Endothelial cell of umbilical vein (primary cell): Measurements from ENCODE around the gene DIP2A. TPM values are rescaled to one million over a fixed set of nuclear protein-coding genes. Genes with fewer than 3 reads are reported as not detected.

Experiments
- BruUV-seq: library from RNA; stranded (reverse); fragments of 400-500 nt; replicated peaks from 2 replicates; lab custom pipeline; 2021; lab: Mats Ljungman, UMichigan
- CTCF ChIA-PET: fragments of 300-600, 350-600 bp; sonication (Branson Sonifier 250); formaldehyde crosslinking; loops from one replicate; lab custom pipeline; 2021; ENCODE audit warnings: antibody characterized with exemption, inconsistent platforms; lab: Charles Lee
- POLR2A ChIA-PET: fragments of 300-600, 350-600 bp; sonication (Branson Sonifier 250); formaldehyde crosslinking; loops from one replicate; lab custom pipeline; 2021; ENCODE audit warnings: antibody characterized with exemption, inconsistent platforms; lab: Charles Lee
- DNase-seq: peaks from one replicate; pipeline ENCODE4 v3.0.0-alpha.2; 2011; ENCODE audit warnings: low read depth, low spot score
- FAIRE-seq: peaks from 2 replicates; lab custom pipeline; 2011; peaks lifted over from hg19 to GRCh38; lab: Jason Lieb, UNC
- H2AFZ ChIP-seq: 2 replicates; pipeline ENCODE4 v1.6.0; 2012; ENCODE audit warnings: low read depth, low read length, control low read depth, inconsistent platforms
- H3K27ac ChIP-seq: 2 replicates; pipeline ENCODE4 v1.5.1; 2011; ENCODE audit warnings: low read depth, mild to moderate bottlenecking, control low read depth, low read length, moderate library complexity; ENCODE audit not compliant: insufficient read depth
- H3K27me3 ChIP-seq, 2 experiments: 2 replicates each; pipeline versions ENCODE4 v1.6.0 to v1.6.1; 2011; ENCODE audit warnings: low read length in 2 of 2, mixed read lengths in 1 of 2; ENCODE audit not compliant: control insufficient read depth in 2 of 2, insufficient read depth in 2 of 2
- H3K36me3 ChIP-seq, 2 experiments: 2 replicates in 1 of 2; 3 replicates in 1 of 2; pipeline ENCODE4 v1.5.1; 2011; ENCODE audit warnings: low read length in 2 of 2, mild to moderate bottlenecking in 1 of 2, moderate library complexity in 1 of 2; ENCODE audit not compliant: control insufficient read depth in 2 of 2, insufficient read depth in 2 of 2; ENCODE audit errors: extremely low read depth in 1 of 2
- H3K4me1 ChIP-seq: 3 replicates; pipeline ENCODE4 v1.5.1; 2011; ENCODE audit warnings: mild to moderate bottlenecking, low read length; ENCODE audit not compliant: control insufficient read depth, insufficient read depth; ENCODE audit errors: extremely low read depth
- H3K4me2 ChIP-seq: 2 replicates; pipeline ENCODE4 v1.6.1; 2011; ENCODE audit warnings: low read length, control low read depth, mixed read lengths; ENCODE audit not compliant: insufficient read depth
- H3K4me3 ChIP-seq, 3 experiments: fragments of 200-600 bp in 1 of 3; sonication (generic), shearing (Covaris generic) in 1 of 3; replicated peaks in 1 of 3; 2 replicates each; pipeline ENCODE4 v1.5.1; 2011 to 2016; ENCODE audit warnings: control low read depth in 3 of 3, low read length in 3 of 3, mild to moderate bottlenecking in 2 of 3, inconsistent platforms in 1 of 3, low read depth in 1 of 3, moderate library complexity in 1 of 3; ENCODE audit not compliant: insufficient read depth in 1 of 3
- H3K79me2 ChIP-seq: 2 replicates; pipeline ENCODE4 v1.6.0; 2012; ENCODE audit warnings: low read length, inconsistent platforms; ENCODE audit not compliant: control insufficient read depth, insufficient read depth
- H3K9ac ChIP-seq: replicated peaks from 2 replicates; pipeline ENCODE3; 2011; ENCODE audit warnings: low read length, control low read depth; ENCODE audit not compliant: insufficient read depth; ENCODE audit errors: extremely low read depth
- H3K9me1 ChIP-seq: replicated peaks from 3 replicates; pipeline ENCODE4 v1.6.0; 2011; ENCODE audit warnings: mild to moderate bottlenecking, low read length; ENCODE audit not compliant: control insufficient read depth, insufficient read depth; ENCODE audit errors: extremely low read depth
- H3K9me3 ChIP-seq: replicated peaks from 2 replicates; pipeline ENCODE4 v1.5.1; 2012; ENCODE audit warnings: low read length, inconsistent platforms; ENCODE audit not compliant: control insufficient read depth, insufficient read depth
- H4K20me1 ChIP-seq: replicated peaks from 2 replicates; pipeline ENCODE3; 2011; ENCODE audit warnings: mild to moderate bottlenecking, low read length; ENCODE audit not compliant: control insufficient read depth, insufficient read depth; ENCODE audit errors: extremely low read depth
- EZH2 ChIP-seq: IDR thresholded peaks from 2 replicates; pipeline ENCODE4 v1.6.1; 2012; ENCODE audit warnings: borderline replicate concordance, low read depth, mild to moderate bottlenecking, moderate library complexity, low read length, inconsistent platforms; ENCODE audit not compliant: severe bottlenecking
- FOS ChIP-seq: IDR thresholded peaks from 2 replicates; pipeline ENCODE4 v1.6.1; 2011; ENCODE audit warnings: mild to moderate bottlenecking, low read length, moderate library complexity, borderline replicate concordance; ENCODE audit not compliant: insufficient read depth
- GATA2 ChIP-seq: IDR thresholded peaks from 2 replicates; pipeline ENCODE4 v1.7.0; 2011; ENCODE audit warnings: low read depth, mild to moderate bottlenecking, moderate library complexity, mixed read lengths, low read length; ENCODE audit not compliant: insufficient read length, insufficient read depth
- JUN ChIP-seq: IDR thresholded peaks from 2 replicates; pipeline ENCODE4 v1.6.1; 2011; ENCODE audit warnings: borderline replicate concordance, low read depth; ENCODE audit not compliant: insufficient read length, insufficient read depth
- MYC ChIP-seq: IDR thresholded peaks from one replicate; pipeline ENCODE4 v1.6.1; 2011; ENCODE audit warnings: mild to moderate bottlenecking, low read depth, low read length
- POLR2A ChIP-seq: IDR thresholded peaks from 2 replicates; pipeline ENCODE4 v1.6.1; 2012; ENCODE audit warnings: low read depth, mild to moderate bottlenecking, control low read depth, low read length
- POLR2AphosphoS5 ChIP-seq: IDR thresholded peaks from 2 replicates; pipeline ENCODE4 v1.6.1; 2012; ENCODE audit warnings: low read depth, mild to moderate bottlenecking, control low read depth, low read length, moderate library complexity; ENCODE audit not compliant: insufficient read depth
- dilution Hi-C: fragments of 300-500 bp; cut with MboI; formaldehyde crosslinking; loops from one replicate; pipeline ENCODE4 v1.15.0; 2019; ENCODE audit warnings: low sequenced_read_pairs; ENCODE audit not compliant: extremely low pct_ligation_motif_present
- intact Hi-C: fragments of 100-400 bp; cut with micrococcal nuclease; formaldehyde crosslinking; loops from one replicate; pipeline ENCODE4 v1.10.0; 2022
- polyA plus RNA-seq, 4 experiments: library from polyadenylated mRNA; depleted of rRNA in 3 of 4; stranded (reverse) in 3 of 4; unstranded in 1 of 4; fragments of >200 nt; gene quantifications; 2 replicates each; pipeline versions ENCODE4 v1.2.1 to v1.2.3, GENCODE V29; 2011 to 2012; ENCODE audit warnings: missing spikeins in 1 of 4
- total RNA-seq: library from RNA; stranded (reverse); gene quantifications from 2 replicates; pipeline ENCODE4 v1.2.3, GENCODE V29; 2021
- TF ChIP-seq, protein P1 (sequence below): IDR thresholded peaks from 2 replicates; pipeline ENCODE4 v1.6.1; 2011; ENCODE audit not compliant: insufficient read depth, insufficient read length
- TF ChIP-seq, protein P2 (sequence below), 2 donors: IDR thresholded peaks; 1 replicate in 1 of 2; 2 replicates in 1 of 2; pipeline ENCODE4 v1.5.1; 2011; ENCODE audit warnings: low read length in 2 of 2, mild to moderate bottlenecking in 2 of 2, moderate library complexity in 2 of 2, control low read depth in 1 of 2, inconsistent platforms in 1 of 2, low read depth in 1 of 2; ENCODE audit not compliant: insufficient read depth in 1 of 2; ENCODE audit errors: extremely low read depth in 1 of 2

DIP2A gene
- total and polyA plus RNA-seq, 2 donors (not counting 3 experiments of a cell fraction or from before 2014, with no cell fraction given) = 34.5 to 62.1 TPM

DNA sequence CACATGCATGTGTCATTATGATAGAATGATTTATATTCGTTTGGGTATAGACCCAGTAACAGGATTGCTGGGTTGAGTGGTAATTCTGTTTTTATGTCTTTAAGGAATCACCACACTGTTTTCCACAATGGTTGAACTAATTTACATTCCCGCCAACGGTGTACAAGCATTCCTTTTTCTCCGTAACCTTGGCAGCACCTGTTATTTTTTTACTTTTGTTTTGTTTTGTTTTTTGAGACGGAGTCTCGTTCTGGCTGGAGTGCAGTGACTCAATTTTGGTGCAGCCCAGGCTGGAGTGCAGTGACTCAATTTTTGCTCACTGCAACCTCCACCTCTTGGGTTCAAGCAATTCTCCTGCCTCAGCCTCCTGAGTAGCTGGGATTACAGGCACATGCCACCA lies 154.7 kb downstream of the DIP2A start:
- ChIA-PET CTCF (interaction anchor here (1.5 kb wide), 1 partner anchor 10 kb away, joined by 3 read pairs; no protein-coding TSS in a partner anchor), POLR2A (no interaction called here)
- H3K9me3 ChIP-seq = no peaks in the 10 kb centered on the region
- H3K36me3 ChIP-seq = no peaks in the 10 kb centered on the region
- dilution Hi-C loops (no loop called here), intact Hi-C loops (no loop called here)
- no peaks in the 10 kb centered on the region for H3K4me1 ChIP-seq
- peaks cover 16% of the 10 kb centered on the region in 2 experiments for H3K27me3 ChIP-seq
- no peak overlapping the region for H3K27ac ChIP-seq
- H3K9ac ChIP-seq = no peak overlapping the region
- H2AFZ ChIP-seq = no peak overlapping the region
- no peak overlapping the region for H3K4me3 ChIP-seq
- DNase-seq (no peak), FAIRE-seq (no peak)
- TF ChIP-seq, protein P1, sequence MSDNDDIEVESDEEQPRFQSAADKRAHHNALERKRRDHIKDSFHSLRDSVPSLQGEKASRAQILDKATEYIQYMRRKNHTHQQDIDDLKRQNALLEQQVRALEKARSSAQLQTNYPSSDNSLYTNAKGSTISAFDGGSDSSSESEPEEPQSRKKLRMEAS = no peak
- TF ChIP-seq EZH2 (no peak), POLR2A (no peak), MYC (no peak)
- H3K79me2 ChIP-seq = no peaks in the 10 kb centered on the region
- BruUV-seq = no TSS peak
- no peaks in the 10 kb centered on the region for H3K9me1 ChIP-seq
- no peak overlapping the region for H3K4me2 ChIP-seq
- no peaks in the 10 kb centered on the region for H4K20me1 ChIP-seq

DNA sequence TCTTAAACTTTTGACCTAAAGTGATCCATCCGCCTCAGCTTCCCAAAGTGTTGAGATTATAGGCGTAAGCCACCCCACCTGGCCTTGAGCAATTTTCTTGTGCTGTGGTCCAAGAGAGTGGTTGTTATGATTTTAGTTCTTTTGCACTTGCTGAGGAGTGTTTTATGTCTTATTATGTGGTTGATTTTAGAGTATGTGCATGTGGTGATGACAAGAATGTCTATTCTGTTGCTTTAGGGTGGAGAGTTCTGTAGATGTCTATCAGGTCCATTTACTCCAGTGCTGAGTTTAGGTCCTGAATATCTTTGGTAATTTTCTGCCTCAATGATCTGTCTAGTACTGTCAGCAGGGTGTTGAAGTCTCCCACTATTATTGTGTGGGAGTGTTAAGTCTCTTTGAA lies 157.4 kb downstream of the DIP2A start:
- H3K4me2 ChIP-seq = no peak overlapping the region
- no peak overlapping the region for H3K9ac ChIP-seq
- dilution Hi-C loops = no loop called here
- ChIA-PET POLR2A (no interaction called here), CTCF (no interaction called here)
- H3K36me3 ChIP-seq = no peaks in the 10 kb centered on the region
- H3K9me1 ChIP-seq = no peaks in the 10 kb centered on the region
- BruUV-seq = no TSS peak
- no peaks in the 10 kb centered on the region for H3K79me2 ChIP-seq
- FAIRE-seq (no peak), DNase-seq (no peak)
- H3K4me3 ChIP-seq = no peak overlapping the region
- TF ChIP-seq JUN (no peak), FOS (no peak), POLR2A (no peak), MYC (no peak), GATA2 (no peak), POLR2AphosphoS5 (no peak), EZH2 (no peak)
- TF ChIP-seq, protein P1 = no peak
- TF ChIP-seq, protein P2, sequence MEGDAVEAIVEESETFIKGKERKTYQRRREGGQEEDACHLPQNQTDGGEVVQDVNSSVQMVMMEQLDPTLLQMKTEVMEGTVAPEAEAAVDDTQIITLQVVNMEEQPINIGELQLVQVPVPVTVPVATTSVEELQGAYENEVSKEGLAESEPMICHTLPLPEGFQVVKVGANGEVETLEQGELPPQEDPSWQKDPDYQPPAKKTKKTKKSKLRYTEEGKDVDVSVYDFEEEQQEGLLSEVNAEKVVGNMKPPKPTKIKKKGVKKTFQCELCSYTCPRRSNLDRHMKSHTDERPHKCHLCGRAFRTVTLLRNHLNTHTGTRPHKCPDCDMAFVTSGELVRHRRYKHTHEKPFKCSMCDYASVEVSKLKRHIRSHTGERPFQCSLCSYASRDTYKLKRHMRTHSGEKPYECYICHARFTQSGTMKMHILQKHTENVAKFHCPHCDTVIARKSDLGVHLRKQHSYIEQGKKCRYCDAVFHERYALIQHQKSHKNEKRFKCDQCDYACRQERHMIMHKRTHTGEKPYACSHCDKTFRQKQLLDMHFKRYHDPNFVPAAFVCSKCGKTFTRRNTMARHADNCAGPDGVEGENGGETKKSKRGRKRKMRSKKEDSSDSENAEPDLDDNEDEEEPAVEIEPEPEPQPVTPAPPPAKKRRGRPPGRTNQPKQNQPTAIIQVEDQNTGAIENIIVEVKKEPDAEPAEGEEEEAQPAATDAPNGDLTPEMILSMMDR (IDR thresholded peaks at IDR 0.05; ENCODE audit: extremely low read depth in 1 of 2, insufficient read depth in 1 of 2, low read depth in 1 of 2, low read length in 2 of 2) = no peak
- no peak overlapping the region for H2AFZ ChIP-seq
- no peaks in the 10 kb centered on the region for H3K9me3 ChIP-seq
- no peak overlapping the region for H3K27ac ChIP-seq
- intact Hi-C loops = no loop called here
- H4K20me1 ChIP-seq = no peaks in the 10 kb centered on the region
- peaks cover 12 to 14% of the 10 kb centered on the region in 2 experiments for H3K27me3 ChIP-seq
- no peaks in the 10 kb centered on the region for H3K4me1 ChIP-seq
